Measurements from ENCODE around the gene SP3.

GRCh38 chr2:173860566-173860965, 104.6 kb downstream of the SP3 start:
- TF ChIP-seq, protein P1, sequence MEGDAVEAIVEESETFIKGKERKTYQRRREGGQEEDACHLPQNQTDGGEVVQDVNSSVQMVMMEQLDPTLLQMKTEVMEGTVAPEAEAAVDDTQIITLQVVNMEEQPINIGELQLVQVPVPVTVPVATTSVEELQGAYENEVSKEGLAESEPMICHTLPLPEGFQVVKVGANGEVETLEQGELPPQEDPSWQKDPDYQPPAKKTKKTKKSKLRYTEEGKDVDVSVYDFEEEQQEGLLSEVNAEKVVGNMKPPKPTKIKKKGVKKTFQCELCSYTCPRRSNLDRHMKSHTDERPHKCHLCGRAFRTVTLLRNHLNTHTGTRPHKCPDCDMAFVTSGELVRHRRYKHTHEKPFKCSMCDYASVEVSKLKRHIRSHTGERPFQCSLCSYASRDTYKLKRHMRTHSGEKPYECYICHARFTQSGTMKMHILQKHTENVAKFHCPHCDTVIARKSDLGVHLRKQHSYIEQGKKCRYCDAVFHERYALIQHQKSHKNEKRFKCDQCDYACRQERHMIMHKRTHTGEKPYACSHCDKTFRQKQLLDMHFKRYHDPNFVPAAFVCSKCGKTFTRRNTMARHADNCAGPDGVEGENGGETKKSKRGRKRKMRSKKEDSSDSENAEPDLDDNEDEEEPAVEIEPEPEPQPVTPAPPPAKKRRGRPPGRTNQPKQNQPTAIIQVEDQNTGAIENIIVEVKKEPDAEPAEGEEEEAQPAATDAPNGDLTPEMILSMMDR (IDR thresholded peaks at IDR 0.05): no peak
- TF ChIP-seq EZH2 (IDR thresholded peaks at IDR 0.05) (no peak), EZH2phosphoT487 (IDR thresholded peaks at IDR 0.05) (no peak)
